HG03457 (cell line): Measurements from ENCODE around the gene RPA3.

Experiments
- ATAC-seq: cut with Tn5 transposase; IDR thresholded peaks from one replicate; pipeline ENCODE4 v1.9.1; 2021; ENCODE audit warnings: moderate number of reproducible peaks; ENCODE audit not compliant: unreplicated experiment

The RPA3 gene

GRCh38 chr7:7718492-7718891 is at the start of gene RPA3:
TSS of gene RPA3 (minus strand) at chr7:7718607. CDS start at chr7:7640418, 78,189 bp downstream.
- ATAC-seq, result no peak

GRCh38 chr7:7766671-7767070 is 48.3 kb upstream of the RPA3 start:
- no peak for ATAC-seq

DNA sequence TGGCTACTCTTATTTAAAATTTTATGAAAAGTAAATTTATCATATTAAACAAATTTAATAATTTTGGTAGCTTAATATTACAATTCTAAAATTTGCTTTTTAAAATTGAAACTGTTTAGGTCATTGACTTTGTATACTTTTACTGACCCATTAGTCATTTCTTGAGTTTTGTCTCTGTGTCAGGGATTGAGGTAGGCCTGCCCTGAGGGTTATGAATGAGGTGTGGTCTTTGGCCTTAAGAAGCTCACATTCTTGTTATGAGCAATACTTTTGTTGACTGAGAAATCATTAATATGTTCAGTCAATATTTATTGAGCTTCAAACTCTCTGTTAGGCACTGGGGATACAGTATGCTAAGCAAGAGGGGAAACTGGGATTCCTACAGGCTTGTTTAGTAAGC is 47.0 kb upstream of the RPA3 start:
- ATAC-seq, result peak; percentile 56

GRCh38 chr7:7764520-7765396 is 46.4 kb upstream of the RPA3 start:
- ATAC-seq, result no peak

- peak; percentile 46 for ATAC-seq
Measured at GRCh38 chr7:7761974-7762779, 43.8 kb upstream of the RPA3 start.

GRCh38 chr7:7761340-7761973 is 43.0 kb upstream of the RPA3 start:
- ATAC-seq, result no peak

DNA sequence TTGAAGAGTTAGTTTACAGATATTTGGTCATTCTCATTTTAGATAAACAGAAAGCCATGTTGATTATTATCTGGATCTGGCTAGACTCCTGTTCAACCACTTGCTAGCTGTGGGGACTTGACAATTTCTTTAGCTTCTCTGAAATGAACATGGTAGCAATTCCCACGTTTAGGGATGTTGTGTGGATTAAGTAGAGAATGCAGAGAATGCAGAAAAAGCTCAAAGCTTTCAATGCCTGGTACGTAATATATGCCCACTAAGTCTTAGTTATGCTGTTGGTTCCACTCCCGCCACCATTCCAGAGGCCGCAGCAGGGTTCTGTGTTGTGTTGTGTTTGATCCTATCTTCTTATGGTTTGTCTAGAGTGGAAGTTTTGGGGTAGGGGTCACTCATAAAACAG is 39.2 kb upstream of the RPA3 start:
- no peak for ATAC-seq

GRCh38 chr7:7756577-7756976 is 38.2 kb upstream of the RPA3 start:
- ATAC-seq, result no peak

DNA sequence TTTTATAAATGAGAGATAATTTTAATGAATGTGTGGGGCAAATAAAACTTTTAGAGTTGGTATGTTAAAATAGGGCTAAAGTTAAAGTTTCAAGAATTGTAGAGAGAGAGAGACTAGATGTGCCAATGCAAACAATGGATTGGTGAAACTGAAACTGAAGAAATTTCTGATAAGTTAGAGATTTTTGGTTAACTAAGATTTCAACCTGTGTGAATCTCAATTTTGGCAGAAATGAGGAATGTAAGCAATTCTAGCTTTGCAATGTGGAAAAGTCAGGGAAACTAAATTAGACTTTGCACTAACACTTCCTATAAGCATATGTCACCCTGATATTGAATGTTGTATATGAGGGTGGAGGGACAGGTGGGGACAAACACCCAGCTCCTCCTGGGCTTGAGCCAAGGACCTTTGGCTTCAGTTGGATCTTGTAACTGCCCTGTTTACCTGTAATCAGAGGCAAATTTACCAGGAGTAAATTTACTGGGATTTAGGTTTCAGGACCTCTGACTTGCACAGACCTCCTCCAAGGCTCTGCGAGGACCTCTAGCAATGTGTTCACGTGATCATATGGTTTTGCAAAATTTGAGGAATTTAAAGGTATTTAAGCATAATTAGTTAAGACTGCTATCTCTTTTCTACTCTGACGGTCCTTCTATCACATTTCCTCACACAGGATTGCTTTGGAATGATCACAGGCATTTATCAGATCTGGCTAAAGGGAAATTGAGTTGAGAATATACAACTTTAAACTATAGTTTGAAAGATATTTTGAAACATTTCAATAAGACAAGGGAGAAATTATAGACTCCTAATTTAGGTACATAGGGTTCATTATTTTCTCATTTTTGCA is 33.1 kb upstream of the RPA3 start:
- ATAC-seq, result no peak

DNA sequence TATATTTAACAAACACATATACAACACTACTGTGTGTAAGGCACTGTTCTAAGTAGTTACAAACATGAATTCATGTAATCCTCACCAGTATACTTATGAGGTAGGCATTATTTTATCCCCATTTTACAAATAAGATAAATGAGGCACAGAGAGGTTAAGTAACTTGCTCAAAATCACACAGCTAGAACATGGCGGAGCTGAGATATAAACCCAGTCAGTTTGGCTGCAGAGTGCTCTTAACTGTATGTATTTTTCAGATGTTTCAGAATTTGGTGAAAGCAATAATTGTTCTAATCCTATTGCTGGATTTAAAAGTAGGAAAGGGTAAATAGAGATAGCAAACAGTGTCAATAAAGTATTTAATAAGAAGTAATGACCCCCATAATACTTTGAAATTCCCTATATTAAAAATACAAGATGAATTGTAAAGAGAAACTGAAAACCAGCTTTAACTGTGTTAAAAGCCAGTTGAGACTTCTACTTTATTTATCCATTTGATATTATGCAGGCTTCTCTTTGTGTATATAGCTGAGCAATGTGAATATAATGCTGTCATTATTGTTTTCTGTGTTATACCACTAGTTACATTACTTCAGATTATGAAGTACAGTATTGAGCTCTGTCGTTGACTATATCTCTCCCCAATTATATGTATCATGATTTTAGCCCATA is 32.3 kb upstream of the RPA3 start:
- ATAC-seq, result no peak

DNA sequence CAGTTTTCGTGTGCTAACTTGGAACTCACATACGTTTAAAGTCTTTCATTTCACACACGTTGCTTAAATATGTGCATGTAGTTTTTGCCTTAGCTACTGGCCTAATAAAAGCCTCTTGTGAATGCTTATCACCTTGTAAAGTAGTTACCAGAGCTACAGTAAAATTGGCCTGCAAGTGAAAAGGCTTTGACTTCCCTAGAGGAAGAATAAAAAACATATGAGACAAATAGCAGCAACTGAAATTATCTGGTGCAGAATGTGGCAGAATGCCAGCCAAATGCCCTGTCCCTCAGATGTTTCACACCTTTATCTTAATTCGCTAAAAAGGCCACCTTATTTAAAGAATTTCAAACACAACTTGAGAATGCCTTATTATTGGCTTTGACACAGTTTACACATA is 28.1 kb upstream of the RPA3 start:
- ATAC-seq, result no peak

GRCh38 chr7:7745966-7746365 is 27.6 kb upstream of the RPA3 start:
- no peak for ATAC-seq

DNA sequence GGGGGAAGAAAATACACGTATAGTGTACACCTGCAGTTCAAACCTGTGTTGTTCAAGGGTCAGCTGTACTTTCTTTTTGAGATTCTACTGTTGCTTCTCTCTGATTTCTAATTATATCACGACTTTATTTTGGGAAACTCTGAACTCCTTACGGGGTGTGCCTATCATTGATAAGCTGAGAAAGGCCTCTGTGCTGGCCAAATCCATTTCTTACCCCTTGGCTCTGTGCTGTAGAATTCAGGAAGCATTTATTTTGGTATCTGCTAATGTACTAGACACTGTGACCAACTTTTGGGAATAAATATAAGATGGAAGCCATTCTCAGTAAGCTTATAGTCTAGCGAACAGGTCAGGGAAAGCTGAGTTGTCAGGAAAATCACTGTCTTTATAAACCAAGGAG is 26.9 kb upstream of the RPA3 start:
- no peak for ATAC-seq

GRCh38 chr7:7742223-7742622 is 23.8 kb upstream of the RPA3 start:
- no peak for ATAC-seq

- ATAC-seq, result no peak
Measured at GRCh38 chr7:7740037-7740355, 21.6 kb upstream of the RPA3 start.

DNA sequence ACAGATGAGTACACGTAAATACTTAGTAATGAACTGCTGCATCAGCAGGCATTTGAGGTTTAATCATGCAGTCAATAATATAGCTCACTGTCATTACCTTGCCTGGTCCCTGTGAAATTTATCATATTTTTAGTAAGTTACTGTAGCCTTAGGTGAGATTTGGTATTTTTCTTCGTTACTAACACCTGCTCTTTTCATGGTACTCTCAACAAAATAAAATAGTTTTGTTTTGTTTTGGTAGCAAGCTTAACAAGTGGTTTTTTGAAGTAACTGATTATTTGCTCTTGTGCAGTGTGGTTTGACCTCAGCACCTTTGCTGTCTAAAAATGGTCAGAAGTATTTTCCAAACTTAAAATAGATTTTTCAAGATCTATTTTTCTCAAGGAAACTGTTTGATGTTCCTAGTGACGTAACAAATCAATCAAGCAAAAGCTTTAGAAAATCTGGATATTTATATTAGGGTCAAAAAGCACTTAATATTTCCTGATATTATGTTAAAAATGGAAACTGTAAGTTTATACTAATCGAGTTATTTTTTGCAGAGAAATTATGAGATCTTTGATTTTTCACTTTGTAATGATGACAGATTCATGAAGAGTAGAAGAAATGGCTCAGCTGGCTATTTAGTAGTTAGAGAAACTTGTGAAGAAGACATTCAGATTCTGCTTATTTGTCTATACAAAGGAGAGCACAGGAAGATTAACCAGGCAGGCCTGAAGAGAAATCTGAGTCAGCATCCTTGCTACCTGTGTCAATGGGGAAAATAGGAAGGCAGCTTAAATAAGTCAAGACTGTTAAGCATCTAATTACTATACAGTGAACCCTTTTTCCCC is 21.0 kb upstream of the RPA3 start:
- ATAC-seq, result no peak

DNA sequence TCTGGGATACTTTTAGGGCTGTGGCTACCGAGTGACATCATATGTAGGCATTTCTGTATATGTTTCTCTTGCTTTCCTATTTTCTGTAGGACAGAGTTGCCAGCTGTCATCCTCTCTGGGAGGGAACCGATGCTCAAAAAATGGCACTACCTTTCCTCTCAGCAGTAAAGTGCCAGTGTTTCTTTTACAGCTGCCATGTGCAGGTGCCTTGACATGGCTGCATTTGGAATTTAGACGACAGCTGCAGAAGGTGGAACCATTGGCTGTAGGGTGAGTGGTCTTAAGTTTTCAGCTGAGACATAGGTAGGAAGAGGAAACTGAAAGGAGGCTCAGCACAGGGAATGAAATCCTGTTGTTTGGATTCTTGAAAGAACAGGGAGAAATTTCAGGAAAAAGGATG is 20.2 kb upstream of the RPA3 start:
- ATAC-seq, result no peak

DNA sequence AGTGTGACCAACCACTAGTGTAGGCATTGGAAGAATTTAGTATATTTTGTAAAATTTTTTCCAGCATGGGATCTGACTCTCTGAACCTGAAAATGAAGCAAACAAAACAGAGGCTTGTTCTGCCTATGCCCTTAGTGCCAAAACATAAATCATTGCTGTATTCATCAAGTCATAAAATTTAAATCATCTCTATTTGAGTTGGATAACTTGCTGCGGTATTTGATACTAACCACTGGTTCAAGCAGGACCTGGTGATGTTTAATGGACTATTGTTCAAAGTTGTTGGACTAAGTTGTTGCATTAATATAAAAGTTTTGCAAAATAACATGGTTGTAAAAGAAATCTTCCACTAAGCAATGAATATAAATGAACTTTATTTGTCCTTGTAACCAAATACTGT is 19.8 kb upstream of the RPA3 start:
- no peak for ATAC-seq

GRCh38 chr7:7737674-7738073 is 19.3 kb upstream of the RPA3 start:
- ATAC-seq, result no peak
